GM19240 (cell line): Measurements from ENCODE around the gene METTL27.
"Not testable (repeated sequence)": the region's sequence is repeated elsewhere in the genome, so short reads cannot be mapped to it uniquely, and the experiment has no call there.

Experiments used
- DNase-seq: peaks from one replicate; pipeline ENCODE4 v3.0.0; 2011; ENCODE audit warnings: low spot score; ENCODE audit not compliant: insufficient read length

METTL27 gene

DNA sequence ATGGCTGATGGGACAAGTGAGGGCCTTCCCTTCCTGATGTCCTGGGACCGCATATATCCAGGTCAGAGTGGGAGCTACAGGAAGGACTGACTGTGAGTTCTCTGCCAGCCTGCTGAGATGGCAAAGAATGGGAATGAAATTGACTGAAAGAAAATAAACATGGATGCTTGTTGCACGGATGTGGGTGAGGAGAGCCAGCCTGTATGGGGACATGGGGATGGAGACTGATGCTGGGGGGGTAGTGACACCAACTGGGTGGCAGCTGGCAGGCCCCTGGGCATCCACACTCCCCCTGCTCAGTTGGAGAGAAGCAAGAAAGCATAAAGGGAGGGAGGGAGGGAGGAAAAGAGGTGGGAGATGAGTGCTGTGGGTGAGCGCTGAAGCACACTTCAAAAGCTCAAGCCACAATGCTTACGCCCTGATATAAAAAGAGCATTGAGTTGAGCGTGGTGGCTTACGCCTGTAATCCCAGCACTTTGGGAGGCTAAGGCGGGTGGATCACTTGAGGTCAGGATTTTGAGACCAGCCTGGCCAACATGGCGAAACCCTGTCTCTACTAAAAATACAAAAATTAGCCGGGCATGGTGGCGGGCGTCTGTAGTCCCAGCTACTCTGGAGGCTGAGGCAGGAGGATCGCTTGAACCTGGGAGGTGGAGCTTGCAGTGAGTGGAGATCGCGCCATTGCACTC, 20.6 kb downstream of the METTL27 start:
- DNase-seq, result not testable (repeated sequence)

DNA sequence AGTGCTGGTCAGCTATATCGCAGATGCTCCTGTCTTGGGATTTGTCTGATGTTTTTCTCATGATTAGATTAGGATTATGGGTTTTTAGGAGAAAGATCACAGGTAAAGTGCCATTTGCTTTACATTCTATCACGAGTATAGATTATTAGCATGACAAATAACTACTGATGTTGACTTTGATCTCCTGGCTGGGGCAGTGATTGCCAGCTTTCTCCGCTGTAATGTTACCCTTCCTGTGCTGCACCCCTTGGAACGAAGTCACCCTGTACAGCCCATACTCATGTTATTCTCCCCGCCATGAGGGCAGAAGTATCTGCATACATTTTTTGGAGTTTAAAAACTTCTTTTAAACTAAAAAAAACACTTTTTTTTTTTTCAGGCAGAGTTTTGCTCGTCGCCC, 22.3 kb downstream of the METTL27 start:
- DNase-seq, result no peak

DNA sequence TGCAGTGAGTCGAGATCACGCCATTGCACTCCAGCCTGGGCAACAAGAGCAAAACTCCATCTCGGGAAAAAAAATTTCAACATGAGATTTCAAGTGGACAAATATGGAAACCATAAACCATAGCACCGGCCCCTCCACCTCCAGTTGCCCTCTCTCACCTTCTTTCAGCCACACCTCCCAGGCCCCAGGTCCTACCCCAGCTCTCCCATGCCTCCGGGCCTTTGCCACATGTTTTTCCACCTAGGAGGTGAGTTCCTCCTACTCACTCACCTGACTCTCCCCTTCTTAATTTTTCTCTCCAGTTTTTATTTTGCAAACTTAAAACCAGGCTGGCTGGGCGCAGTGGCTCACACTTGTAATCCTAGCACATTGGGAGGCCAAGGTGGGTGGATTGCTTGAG, 25.2 kb downstream of the METTL27 start:
- no peak for DNase-seq

DNA sequence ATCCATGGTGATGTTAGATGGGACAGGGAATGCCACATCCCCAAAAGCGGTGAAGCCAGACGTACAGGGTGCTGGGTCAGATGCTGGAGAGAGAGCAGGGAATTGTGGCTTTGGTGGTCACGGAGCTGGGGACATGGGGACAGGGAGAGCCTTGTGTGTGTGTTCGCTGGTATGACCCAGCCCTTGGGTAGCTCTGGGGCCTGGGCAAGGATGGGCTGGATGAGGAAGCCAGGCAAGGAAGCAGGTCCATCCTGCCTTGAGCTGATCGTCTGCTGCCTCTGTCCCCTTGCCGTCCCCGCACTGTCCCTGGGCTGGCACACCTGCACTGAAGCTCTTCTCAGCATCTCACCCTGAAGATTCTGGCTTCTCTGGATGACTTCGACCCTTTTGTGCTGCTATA, 26.9 kb downstream of the METTL27 start:
- no peak for DNase-seq

GRCh38 chr7:73812996-73813395, 29.3 kb downstream of the METTL27 start:
- DNase-seq, result no peak

DNA sequence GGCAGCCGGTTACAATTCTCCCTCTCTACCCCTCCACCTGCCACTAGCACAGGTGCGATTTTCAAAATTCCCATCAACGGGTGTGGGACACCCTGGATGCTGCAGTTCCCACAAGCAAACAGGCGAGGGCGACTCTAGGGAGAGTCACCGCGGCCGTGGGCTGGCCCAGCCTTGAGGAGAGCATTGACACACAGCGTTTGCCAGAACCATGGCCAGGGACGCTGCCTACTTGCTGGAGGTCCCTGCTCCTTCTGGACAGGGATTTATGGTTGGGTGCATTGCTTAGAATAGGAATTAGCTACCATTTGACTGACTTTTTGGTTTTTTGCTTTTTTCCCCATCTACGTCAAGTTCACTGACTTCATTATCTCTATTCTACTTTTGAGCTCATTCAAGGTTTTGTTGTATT, 30.6 kb downstream of the METTL27 start:
- DNase-seq, result peak; percentile 59

DNA sequence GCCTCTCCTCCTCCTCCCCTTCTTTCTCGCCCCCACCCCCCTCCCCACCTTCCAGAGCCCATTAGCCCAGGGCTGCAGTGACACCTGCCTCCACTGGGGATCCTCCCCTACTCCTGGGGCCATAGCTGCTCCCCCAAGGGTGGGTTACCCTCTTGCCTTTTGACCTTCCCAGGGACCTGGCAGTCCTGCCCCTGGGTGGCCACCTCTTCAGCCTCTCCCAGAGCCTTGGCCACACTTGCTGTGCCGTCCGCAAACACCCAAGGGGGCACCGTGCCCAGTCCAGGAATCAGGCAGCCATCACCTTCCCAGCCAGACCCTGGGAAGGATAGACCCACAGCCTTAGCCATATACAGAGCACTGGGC, 31.3 kb downstream of the METTL27 start:
- no peak for DNase-seq

GRCh38 chr7:73809467-73809951, 32.8 kb downstream of the METTL27 start:
- DNase-seq, result no peak

GRCh38 chr7:73802459-73802858, 39.9 kb downstream of the METTL27 start:
- no peak for DNase-seq

DNA sequence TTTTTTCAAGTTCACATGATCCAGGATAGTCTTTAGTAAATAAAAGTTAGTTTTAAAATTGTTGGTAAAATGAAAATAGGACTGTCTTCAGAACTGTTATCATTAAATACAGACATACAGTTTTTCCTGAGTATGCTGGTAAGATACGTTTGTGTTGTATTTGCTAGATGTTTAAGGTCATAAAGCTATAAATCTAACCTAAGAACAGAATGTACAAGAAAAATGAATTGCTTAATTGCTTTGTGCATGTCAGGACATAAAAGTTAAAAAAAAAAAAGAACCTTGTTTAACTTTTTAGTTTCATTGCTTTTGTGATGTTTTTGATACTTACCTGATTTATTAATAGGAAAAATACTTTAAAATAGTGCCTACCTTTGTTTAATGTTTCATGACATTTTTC, 40.7 kb downstream of the METTL27 start:
- no peak for DNase-seq

- no peak for DNase-seq
Measured at GRCh38 chr7:73799282-73800141, 42.8 kb downstream of the METTL27 start.

GRCh38 chr7:73797176-73797575, 45.1 kb downstream of the METTL27 start:
- DNase-seq, result not testable (repeated sequence)

- DNase-seq, result not testable (repeated sequence)
Measured at GRCh38 chr7:73796656-73797055, 45.7 kb downstream of the METTL27 start.

- not testable (repeated sequence) for DNase-seq
Measured at GRCh38 chr7:73795188-73795587, 47.1 kb downstream of the METTL27 start.

DNA sequence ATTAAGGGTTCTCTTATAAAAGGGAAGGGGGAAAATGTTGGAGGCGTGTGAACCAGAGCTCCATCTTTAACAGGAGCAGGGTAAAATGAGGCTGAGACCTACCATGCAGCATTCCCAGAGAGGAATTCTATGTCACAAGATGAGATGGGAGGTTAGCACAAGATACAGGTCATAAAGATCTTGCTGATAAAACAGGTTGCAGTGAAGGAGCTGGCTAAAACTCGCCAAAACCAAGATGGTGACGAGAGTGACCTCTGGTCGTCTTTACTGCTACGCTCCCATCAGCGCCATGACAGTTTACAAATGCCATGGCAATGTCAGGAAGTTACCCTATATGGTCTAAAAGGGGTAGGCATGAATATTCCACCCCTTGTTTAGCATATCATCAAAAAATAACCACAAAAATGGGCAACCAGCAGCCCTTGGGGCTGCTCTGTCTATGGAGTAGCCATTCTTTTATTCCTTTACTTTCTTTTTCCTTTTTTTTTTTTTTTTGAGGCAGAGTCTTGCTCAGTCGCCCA, 51.1 kb downstream of the METTL27 start:
- not testable (repeated sequence) for DNase-seq

GRCh38 chr7:73789051-73789450, 53.3 kb downstream of the METTL27 start:
- DNase-seq, result no peak

DNA sequence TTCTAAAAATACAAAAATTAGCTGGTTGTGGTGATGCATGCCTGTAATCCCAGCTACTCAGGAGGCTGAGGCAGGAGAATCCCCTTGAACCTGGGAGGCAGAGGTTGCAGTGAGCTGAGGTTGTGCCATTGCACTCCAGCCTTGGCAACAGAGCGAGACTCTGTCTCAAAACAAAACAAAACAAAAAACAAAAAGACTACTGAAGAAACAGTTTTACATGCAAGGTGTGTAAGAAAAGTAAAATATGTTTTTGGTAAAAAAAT, 54.6 kb downstream of the METTL27 start:
- DNase-seq, result not testable (repeated sequence)

DNA sequence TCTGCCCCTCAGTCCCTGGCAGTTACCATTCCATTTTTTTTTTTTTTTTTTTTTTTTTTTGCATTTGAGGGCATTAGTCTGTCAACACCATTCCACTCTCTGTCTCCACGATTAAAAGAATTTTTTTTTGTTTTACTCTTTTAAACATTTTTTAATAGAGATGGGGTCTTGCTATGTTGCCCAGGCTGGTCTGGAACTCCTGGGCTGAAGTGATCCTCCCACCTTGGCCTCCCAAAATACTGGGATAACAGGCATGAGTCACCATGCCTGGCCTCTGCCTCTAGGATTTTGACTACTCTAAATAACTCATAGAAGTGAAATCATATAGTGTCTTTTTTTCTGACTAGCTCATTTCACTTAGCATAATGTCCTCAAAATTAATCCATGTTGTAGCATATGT, 55.7 kb downstream of the METTL27 start:
- no peak for DNase-seq
